HG03439 (cell line): ENCODE measurements around the gene SPIN1.

Source experiments
- ATAC-seq: cut with Tn5 transposase; IDR thresholded peaks from one replicate; pipeline ENCODE4 v1.9.1; 2021; ENCODE audit warnings: mild to moderate bottlenecking, moderate library complexity; ENCODE audit not compliant: unreplicated experiment

Gene SPIN1

DNA sequence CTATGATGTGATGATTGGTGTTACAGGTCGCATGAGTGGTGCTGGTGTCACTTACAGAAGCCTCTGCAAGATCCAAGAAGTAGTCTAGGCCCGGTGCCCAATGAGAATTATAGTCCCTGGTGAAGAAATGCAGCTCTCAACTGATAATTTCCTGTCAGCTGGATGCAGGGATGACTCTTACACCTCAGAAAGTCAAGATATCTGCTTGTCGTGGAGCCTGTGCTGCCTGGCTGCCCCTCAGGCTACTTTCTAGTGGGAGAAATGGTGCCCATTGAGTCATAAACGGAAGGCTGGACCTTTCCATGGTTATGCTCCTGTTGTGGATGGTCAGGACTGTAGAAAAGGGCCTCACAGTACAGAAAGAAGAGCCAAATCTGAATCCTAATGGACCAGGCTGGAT, 99.9 kb downstream of the SPIN1 start:
- ATAC-seq, result no peak

GRCh38 chr9:88494983-88495721, 106.9 kb downstream of the SPIN1 start:
- ATAC-seq, result no peak

DNA sequence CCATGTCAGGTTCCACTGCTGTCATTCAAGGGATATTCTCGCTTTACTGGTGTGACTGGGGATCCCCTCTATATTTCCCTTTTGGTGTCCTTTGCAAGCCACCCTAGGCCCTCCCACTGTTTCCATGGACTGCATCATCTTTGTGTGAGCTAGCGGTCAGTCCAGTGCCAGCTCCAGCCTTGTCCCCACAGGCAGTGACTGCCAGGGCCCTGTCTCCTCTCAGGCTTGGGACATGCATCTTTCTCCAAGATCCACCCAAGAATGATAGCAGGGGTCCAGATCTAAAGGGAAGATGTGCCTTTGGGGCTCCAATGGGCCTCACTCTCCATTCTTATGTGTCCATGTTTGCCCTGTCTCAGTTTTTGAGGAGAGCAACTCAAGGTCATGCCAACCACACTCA, 109.0 kb downstream of the SPIN1 start:
- no peak for ATAC-seq

DNA sequence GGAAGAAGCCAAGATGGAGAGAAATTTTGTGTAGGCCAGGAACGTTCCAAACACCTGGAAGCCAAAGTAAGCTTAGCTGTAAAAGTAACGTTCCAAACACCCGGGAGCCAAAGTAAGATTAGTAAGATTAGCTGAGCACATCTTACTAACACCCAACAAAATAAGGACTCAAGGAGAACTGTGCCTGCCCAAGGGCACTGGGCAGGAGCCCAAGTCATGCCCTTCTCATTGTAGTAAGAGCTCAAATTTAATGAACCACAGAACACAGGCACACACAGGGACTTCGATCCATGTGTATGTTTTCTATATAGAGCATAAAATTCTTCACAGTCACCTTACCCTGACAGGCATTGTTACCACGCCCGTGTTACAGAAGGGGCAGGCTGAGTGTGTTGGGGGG, 110.6 kb downstream of the SPIN1 start:
- no peak for ATAC-seq

DNA sequence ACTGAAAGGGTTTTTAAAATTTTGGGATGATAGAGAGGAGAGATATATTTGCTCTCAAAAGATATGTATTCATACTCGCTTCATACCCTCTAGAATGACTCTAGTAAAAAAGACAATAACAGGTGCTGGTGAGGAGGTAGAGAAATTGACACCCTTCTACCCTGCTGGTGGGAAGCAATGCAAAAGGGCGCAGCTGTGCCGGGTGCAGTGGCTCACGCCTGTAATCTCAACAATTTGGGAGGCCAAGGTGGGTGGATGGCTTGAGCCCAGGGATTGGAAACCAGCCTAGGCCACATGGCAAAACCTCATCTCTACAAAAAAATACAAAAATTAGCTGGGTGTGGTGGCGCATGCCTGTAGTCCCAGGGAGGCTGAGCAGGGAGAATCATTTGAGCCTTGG, 112.8 kb downstream of the SPIN1 start:
- ATAC-seq, result no peak

DNA sequence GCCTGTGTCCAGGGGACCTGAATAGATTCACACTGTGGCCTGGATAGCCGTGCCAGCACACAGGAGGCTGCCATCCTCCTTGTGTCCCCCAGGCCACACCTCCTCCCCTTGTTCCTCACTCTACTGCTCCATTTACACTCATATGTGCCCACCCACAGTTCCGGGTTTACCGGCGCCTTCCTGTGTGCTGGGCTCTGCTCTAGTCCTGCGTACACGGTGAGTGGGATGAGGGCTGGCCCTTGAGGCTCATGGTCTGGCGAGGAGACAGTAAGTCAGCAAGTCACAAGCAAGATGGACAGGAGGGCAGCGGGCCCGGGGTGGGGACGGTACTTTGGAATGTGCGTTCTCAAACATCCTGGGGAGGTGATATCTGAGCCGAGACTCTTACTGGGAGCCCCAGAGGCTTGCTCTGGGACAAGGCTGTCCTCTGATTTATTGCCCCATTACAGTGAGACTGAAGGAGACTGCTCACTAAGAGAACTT, 114.3 kb downstream of the SPIN1 start:
- ATAC-seq, result no peak

DNA sequence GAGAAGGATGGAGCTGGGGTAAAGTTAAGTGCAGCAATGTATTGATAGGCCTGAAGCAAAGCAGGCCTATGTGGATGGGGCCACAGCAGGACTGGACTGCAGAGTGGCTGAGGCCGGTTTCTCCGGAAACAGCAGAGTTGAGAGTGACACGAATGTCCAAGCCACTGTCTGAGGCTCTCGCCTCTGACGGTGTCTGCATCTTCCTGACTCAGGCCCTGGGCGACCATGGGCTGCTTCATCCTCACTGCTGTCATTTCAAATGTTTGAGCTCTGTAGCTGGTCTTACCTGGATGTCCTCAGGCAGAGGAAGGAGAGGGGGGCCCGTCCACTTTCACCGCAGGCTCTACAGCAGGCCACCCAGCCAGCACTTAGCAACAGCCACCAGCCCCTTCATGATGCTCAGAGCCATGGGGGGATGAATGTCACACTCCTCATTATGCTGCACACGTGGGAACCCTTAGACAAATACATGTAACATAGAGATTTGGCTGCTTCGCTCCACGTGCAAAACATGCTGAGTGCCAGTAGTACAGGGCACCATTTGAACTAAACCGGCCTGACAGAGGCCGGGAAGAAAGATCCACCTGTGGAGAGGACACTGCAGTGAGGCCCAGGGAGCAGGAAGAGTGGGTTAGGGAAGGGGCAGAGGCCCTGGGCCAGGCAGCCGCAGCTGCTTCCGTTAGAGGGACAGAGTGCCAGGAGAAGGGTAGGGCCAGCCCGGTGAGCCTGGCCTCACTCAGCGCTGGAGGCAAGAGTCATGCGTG, 115.0 kb downstream of the SPIN1 start:
- no peak for ATAC-seq

- ATAC-seq, result no peak
Observed at GRCh38 chr9:88503845-88504764, 115.9 kb downstream of the SPIN1 start.

GRCh38 chr9:88508326-88508725, 120.1 kb downstream of the SPIN1 start:
- ATAC-seq, result no peak

DNA sequence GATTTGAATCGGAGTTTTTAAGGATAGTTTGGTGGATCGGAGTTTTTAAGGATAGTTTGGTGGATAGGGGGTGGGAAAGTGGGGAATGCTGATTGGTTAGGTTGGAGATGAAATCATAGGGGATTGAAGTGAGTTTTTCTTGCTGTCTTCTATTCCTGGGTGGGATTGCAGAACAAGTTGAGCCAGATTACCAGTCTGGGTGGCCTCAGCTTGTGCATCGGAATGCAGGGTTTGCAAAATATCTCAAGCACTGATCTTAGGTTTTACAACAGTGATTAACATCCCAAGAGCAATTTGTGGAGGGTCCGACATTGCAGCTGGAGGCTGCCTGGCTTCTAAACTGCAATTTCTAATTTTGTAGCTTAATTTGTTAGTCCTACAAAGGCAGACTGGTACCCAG, 123.7 kb downstream of the SPIN1 start:
- ATAC-seq, result no peak

- no peak for ATAC-seq
Observed at GRCh38 chr9:88514247-88514646, 126.0 kb downstream of the SPIN1 start.

DNA sequence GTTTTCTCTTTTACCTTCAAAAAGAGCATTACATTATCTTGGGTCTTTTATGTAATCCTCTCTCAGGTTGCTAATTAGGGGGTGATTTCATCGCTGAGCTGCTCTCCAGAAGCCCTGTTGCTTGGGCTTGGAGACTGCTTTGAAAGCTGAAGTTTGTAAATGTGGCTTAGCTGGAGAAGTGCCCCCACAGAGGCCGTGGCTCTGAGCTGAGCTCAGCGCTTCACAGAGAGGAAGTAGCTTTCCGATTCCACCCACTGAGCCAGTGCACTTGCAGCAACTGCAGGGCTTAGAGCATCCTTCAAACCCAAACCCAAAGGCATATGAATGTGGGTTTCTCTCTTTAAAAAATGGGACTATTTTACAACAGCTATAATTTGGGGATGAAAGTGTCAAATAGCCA, 133.1 kb downstream of the SPIN1 start:
- ATAC-seq, result no peak

GRCh38 chr9:88522360-88522759, 134.1 kb downstream of the SPIN1 start:
- no peak for ATAC-seq

- ATAC-seq, result no peak
Observed at GRCh38 chr9:88523056-88523455, 134.8 kb downstream of the SPIN1 start.

DNA sequence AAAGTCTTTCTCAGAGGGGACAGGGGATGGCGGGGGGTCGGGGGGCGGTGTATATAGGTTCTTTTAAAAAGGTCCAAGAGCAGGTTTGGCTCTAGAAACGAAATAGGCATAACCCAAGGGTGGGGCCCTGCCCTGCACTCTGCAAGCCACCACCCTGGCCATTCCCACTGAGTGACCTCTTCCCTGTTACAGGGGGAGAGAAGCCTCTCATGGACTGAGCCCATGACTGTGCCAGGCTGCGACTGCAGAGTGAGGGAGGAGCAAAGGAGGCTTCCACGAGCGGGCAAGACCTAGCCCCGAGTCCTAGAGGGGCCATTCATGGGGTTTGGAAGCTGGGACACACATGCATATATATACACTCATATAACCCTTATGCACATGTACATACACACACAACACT, 136.7 kb downstream of the SPIN1 start:
- ATAC-seq, result no peak

DNA sequence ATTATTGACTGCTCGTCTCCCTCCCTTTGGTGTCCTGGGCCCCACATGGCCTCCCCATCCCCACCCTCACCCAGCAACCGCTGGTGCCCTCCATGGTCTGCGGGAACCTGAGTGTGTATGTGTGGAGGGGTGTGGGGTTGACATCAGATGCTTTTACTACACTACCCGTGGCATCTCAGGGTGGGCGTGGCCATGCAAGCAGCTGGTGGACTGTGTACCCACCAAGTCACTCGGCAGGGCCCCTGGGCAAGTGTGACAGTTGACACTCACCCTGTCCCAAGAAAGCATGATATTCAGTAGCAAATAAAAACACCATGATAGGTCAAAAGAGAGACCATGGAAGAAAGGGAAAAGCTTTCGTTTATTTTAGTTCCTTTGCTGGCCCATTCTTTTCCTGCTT, 139.4 kb downstream of the SPIN1 start:
- ATAC-seq, result no peak
